Stimulated activated CD8-positive, alpha-beta memory T cell treated with anti-CD3 and anti-CD28 coated beads, Interleukin-15, amount 100 ng/mL, for 24 hours (primary cell): ENCODE data around the gene RLF.
A peak's percentile ranks its signal among the peaks of the same experiment; 100 is the strongest.

Experiments
- DNase-seq: peaks from one replicate; pipeline ENCODE4 v3.0.0-alpha.2; 2020; ENCODE audit warnings: low read depth

The RLF gene

DNA sequence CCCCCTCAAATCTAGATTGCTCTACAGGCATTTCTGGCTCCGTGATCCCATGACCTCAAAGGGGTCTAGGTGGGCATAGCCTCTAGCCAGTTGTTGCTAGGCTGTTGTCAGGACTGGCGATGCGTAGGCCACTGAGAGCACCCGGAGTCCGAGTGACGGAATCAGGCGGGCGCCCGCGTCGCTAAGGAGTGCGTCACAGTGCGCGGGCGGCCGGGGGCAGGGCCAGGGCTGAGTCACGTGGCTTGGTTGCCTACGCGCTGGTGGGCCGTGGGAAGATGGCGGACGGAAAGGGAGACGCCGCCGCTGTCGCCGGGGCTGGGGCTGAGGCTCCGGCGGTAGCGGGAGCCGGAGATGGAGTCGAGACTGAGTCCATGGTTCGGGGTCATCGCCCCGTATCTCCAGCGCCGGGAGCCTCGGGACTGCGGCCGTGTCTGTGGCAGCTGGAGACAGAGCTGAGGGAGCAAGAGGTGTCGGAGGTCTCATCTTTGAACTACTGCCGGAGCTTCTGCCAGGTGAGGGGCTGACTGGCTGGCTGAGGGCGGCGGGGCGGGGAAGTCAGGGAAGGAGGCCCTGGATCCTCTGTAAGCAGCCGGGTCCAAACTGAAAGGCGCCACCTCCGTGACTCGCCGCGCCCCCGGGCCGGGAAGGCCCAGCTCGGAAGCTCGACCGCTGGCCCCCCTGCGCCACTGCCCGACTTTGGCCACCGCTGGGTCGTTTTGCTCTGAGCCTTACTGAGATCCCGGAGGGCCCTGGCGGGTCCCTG lies at the start of gene RLF:
Gene RLF (plus strand): TSS at position 263 of the 763 bp plus-strand sequence. CDS start 13 bp downstream, at position 276.
- peak; percentile 96 for DNase-seq

- no peak for DNase-seq
Observed at GRCh38 chr1:40114400-40114799, 46.8 kb upstream of the RLF start.

- DNase-seq, result no peak
Observed at GRCh38 chr1:40120128-40120527, 41.1 kb upstream of the RLF start.

DNA sequence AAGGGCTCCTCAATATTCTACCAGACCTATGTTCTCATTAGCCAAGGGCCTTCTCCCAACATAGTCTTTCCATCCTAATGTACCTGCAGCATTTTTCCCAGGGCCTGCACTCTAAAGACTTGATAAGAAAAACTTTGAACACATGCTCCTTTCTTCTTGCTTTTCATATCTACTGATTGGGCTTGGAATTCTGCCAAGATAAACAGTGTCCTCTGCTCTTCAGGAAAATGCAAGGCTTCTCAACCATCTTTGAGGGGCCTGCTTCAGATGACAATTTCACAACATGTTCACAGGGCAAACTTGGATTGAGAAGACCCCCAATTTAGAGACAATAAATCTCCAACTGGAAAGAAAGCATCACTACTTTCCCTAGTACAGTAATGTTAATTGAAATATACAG lies 38.3 kb upstream of the RLF start:
- no peak for DNase-seq

- no peak for DNase-seq
Observed at GRCh38 chr1:40130892-40131291, 30.3 kb upstream of the RLF start.

DNA sequence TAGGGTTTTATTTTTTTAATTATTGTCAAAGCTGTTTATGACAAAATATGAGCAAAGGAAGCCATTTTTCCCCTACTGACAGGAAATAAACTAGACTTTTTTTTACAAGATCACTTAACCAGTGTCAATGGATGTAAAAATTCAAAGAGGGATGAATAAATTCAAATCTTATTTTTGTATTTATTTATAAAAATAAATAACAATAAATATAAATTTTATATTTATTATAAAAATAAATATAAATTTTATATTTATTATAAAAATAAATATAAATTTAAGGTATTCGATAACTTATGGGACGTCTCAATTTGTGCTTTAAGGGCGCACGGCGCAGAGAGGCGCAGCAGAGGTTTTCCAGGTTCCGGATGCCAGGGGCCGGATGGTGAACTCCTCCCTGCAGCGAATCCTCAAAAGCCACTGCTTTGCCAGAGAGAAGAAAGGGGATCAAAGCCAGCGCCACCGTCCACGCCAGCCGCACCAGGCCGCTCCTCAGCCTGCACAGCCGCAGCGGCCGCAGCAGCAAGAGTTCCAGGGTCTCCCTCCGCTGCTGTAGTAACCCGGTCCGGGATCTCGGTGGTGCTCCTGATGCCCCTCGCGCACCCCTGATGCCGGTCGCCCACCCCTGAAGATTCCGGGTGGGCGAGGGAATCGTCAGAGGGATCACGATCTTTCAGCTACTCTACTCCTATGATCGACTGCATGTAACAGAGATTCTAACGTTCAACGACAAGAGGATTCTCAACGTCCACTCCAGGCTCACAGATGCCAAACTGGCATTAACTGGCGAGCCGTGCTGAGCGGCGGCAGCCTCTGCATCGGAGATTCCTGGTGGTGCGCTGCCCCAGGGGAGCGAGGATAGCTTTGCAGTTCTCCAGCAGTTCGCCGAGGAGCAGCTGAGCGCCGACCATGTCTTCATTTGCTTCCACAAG lies 28.5 kb upstream of the RLF start:
- DNase-seq, result no peak

- DNase-seq, result no peak
Observed at GRCh38 chr1:40133312-40133665, 27.9 kb upstream of the RLF start.

DNA sequence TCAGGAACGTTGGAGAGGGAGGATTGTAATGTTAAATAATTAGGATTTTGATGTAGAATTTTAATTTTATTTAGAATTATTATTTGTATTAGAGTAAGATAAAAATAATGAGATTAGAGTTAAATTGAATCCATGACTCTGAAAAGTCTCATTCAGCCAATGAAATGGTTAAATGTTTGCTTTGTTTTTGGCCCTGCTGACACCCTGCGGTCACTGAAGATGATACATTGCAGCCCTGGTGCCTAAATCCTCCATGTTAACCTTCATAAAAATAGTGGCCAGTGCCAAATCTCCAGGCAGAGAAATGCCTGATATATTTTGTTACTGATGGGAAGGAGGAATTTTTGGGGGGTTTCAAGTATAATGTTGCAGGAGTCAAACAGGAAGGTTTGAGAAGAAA lies 27.3 kb upstream of the RLF start:
- no peak for DNase-seq

GRCh38 chr1:40140211-40140973 lies 20.8 kb upstream of the RLF start:
- no peak for DNase-seq

- DNase-seq, result no peak
Observed at GRCh38 chr1:40141878-40142535, 19.2 kb upstream of the RLF start.

DNA sequence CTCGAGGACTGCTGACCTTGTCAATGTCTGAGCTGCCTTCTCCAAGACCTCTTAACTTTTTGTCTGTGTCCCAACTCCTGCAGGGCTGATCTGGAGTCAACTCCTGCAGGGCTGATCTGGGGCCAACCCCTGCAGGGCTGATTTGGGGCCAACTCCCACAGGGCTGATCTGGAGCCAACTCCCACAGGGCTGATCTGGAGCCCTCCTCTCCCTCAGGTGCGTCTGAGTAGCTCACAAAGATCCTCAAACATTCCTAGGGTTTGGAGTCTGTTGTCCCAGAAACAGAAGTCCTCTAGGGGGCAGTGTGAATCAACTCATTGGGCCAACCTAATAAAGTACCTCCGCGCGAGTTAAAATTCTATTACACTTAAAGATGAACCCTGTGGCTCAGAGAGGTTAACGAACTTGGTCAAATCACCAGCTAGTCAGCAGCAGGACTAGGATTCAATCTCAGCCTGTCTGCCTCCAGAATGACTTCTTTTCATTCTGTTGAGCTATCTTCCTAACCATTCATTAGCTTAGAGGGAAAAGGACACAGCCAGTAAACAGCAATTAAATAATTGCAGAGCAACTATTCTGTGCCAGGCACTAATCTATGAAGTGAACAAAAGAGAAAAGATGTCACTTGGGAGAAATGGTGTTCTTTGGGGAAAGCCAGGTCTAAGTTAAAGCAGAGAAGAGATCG lies 17.2 kb upstream of the RLF start:
- no peak for DNase-seq

- DNase-seq, result no peak
Observed at GRCh38 chr1:40151457-40152079, 9.6 kb upstream of the RLF start.

DNA sequence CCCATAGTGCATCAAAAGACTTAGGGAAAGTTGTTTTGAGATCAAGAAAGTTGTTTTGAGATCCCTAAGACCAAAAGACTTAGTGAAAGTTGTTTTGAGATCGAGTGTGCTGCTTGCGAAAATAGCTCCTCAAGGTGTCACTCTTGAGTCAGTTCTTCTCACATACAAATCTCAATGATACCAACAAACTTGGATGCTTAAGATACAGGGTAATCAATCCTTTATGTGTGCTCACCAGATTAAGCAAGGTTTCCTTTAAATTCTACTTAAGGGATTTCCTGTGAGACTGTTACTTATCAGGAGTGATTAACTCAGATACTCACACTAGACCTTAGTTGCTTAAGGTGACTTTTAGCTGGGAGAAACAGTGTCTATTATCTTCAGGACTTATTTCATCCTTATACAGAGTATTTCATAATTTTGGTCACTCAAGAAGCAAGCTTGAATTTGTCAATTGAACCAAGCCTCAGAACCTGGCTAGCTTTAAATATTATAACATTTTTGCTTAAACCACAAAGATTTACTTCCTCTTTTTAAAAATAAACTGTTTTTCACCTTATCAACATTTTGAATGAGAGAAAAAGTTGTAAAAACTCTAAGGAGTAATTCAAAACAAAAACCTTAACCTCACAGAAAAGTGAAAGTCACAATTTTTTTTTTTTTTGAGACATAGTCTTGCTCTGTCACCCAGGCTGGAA lies 8.0 kb upstream of the RLF start:
- DNase-seq, result no peak

DNA sequence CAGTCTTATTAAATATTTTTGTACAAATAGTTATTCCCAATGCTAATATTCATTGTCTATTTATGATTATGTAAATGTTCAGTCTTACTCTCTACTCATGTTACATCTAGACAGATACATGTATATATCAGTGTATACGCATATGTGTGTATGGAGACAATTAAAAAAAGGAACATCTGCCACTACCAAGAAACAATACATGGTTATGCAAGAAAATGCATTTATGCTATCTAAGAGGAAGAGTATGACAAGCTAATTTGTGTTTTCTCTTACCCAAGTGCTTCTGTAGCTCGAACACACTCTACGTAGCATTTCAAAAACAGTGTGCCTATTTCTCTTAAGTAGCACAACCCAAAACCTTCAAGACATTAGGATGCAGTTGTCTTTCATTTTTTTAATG lies 6.1 kb upstream of the RLF start:
- no peak for DNase-seq

DNA sequence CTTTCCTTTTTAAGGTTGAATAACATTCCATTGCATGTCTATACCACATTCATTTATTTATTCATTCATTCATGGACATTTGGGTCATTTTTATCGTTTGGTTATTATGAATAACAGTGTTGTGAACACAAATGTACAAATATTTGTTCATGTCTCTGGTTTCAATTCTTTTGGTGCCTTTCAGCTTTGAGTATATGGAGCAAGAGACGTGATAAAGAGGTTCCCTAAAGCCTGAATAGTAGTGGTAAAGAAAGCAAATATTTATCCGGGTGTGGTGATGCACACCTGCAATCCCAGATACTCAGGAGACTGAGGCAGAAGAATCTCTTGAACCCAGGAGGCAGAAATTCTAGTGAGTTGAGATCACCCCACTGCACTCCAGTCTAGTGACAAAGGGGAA lies 5.3 kb upstream of the RLF start:
- no peak for DNase-seq

GRCh38 chr1:40160806-40161124 lies 422 bp upstream of the RLF start:
- no peak for DNase-seq

- no peak for DNase-seq
Observed at GRCh38 chr1:40161888-40162397, 756 bp downstream of the RLF start.

GRCh38 chr1:40162753-40163441 lies 1.7 kb downstream of the RLF start:
- no peak for DNase-seq

GRCh38 chr1:40167317-40167716 lies 6.1 kb downstream of the RLF start:
- no peak for DNase-seq

DNA sequence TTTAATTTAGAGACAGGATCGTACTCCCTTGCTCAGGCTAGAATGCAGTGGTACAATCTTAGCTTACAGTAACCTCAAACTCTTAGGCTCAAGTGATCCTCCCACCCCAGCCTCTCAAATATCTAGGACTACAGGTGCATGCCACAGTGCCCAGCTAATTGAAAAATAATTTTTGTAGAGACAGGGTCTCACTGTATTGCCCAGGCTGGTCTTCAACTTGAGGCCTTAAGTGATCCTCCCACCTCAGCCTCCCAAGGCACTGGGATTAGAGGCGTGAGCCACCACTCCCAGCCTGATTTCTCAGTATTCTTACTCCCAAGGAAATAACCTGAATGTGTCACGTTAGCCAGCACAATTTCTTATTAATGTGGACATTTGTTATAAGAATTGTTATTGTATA lies 9.8 kb downstream of the RLF start:
- DNase-seq, result no peak
